ENCODE measurements around the gene SYNE1. TPM values are rescaled to one million over a fixed set of nuclear protein-coding genes. Genes with fewer than 3 reads are reported as not detected.
A peak's percentile ranks its signal among the peaks of the same experiment; 100 is the strongest.

SYNE1 gene
- total RNA-seq, 2 donors from 2014 or later, result 26.0 to 46.7 TPM

- H3K4me1 Mint-ChIP-seq, result no peaks in the 10 kb centered on the region
- H3K9me3 Mint-ChIP-seq, result no peaks in the 10 kb centered on the region
- no peak overlapping the region for H3K27ac Mint-ChIP-seq
- no peak for ATAC-seq (replicated peaks)
- H3K27me3 Mint-ChIP-seq, result peaks cover 35% of the 10 kb centered on the region
- H3K36me3 Mint-ChIP-seq (ENCODE audit: low read depth), result no peaks in the 10 kb centered on the region
- no peak overlapping the region for H3K4me3 Mint-ChIP-seq
Observed at GRCh38 chr6:152387091-152387490, 250.1 kb downstream of the SYNE1 start.

GRCh38 chr6:152386131-152386530 is 251.0 kb downstream of the SYNE1 start:
- Mint-ChIP-seq H3K4me3 (no peak overlapping the region), H3K36me3 (ENCODE audit: low read depth) (no peaks in the 10 kb centered on the region), H3K4me1 (no peaks in the 10 kb centered on the region), H3K27ac (no peak overlapping the region), H3K9me3 (no peaks in the 10 kb centered on the region), H3K27me3 (peaks cover 32% of the 10 kb centered on the region)
- ATAC-seq (replicated peaks), result no peak

GRCh38 chr6:152380993-152381898 is 255.9 kb downstream of the SYNE1 start:
- no peaks in the 10 kb centered on the region for H3K4me1 Mint-ChIP-seq
- no peak for ATAC-seq (replicated peaks)
- no peak overlapping the region for H3K27ac Mint-ChIP-seq
- no peak overlapping the region for H3K4me3 Mint-ChIP-seq
- no peaks in the 10 kb centered on the region for H3K9me3 Mint-ChIP-seq
- peaks cover 26% of the 10 kb centered on the region for H3K27me3 Mint-ChIP-seq
- no peaks in the 10 kb centered on the region for H3K36me3 Mint-ChIP-seq (ENCODE audit: low read depth)

GRCh38 chr6:152380351-152380767 is 256.8 kb downstream of the SYNE1 start:
- peaks cover 24% of the 10 kb centered on the region for H3K27me3 Mint-ChIP-seq
- no peaks in the 10 kb centered on the region for H3K36me3 Mint-ChIP-seq (ENCODE audit: low read depth)
- no peak overlapping the region for H3K4me3 Mint-ChIP-seq
- no peaks in the 10 kb centered on the region for H3K9me3 Mint-ChIP-seq
- ATAC-seq (replicated peaks), result no peak
- H3K27ac Mint-ChIP-seq, result no peak overlapping the region
- H3K4me1 Mint-ChIP-seq, result no peaks in the 10 kb centered on the region

GRCh38 chr6:152379423-152379822 is 257.7 kb downstream of the SYNE1 start:
- H3K27me3 Mint-ChIP-seq, result peaks cover 24% of the 10 kb centered on the region
- H3K4me3 Mint-ChIP-seq, result no peak overlapping the region
- no peak for ATAC-seq (replicated peaks)
- no peak overlapping the region for H3K27ac Mint-ChIP-seq
- H3K9me3 Mint-ChIP-seq, result no peaks in the 10 kb centered on the region
- no peaks in the 10 kb centered on the region for H3K36me3 Mint-ChIP-seq (ENCODE audit: low read depth)
- no peaks in the 10 kb centered on the region for H3K4me1 Mint-ChIP-seq

- H3K27ac Mint-ChIP-seq, result no peak overlapping the region
- H3K27me3 Mint-ChIP-seq, result peaks cover 13% of the 10 kb centered on the region
- H3K4me3 Mint-ChIP-seq, result no peak overlapping the region
- H3K9me3 Mint-ChIP-seq, result no peaks in the 10 kb centered on the region
- no peak for ATAC-seq (replicated peaks)
- no peaks in the 10 kb centered on the region for H3K36me3 Mint-ChIP-seq (ENCODE audit: low read depth)
- no peaks in the 10 kb centered on the region for H3K4me1 Mint-ChIP-seq
Observed at GRCh38 chr6:152378169-152378568, 259.0 kb downstream of the SYNE1 start.

GRCh38 chr6:152375197-152375596 is 262.0 kb downstream of the SYNE1 start:
- Mint-ChIP-seq H3K27ac (no peak overlapping the region), H3K36me3 (ENCODE audit: low read depth) (no peaks in the 10 kb centered on the region), H3K27me3 (peaks cover 14% of the 10 kb centered on the region), H3K4me1 (no peaks in the 10 kb centered on the region), H3K4me3 (no peak overlapping the region), H3K9me3 (no peaks in the 10 kb centered on the region)
- no peak for ATAC-seq (replicated peaks)

- no peak overlapping the region for H3K4me3 Mint-ChIP-seq
- no peaks in the 10 kb centered on the region for H3K36me3 Mint-ChIP-seq (ENCODE audit: low read depth)
- ATAC-seq (replicated peaks), result no peak
- no peak overlapping the region for H3K27ac Mint-ChIP-seq
- no peaks in the 10 kb centered on the region for H3K4me1 Mint-ChIP-seq
- H3K9me3 Mint-ChIP-seq, result no peaks in the 10 kb centered on the region
- H3K27me3 Mint-ChIP-seq, result peaks cover 6% of the 10 kb centered on the region
Observed at GRCh38 chr6:152372945-152373344, 264.2 kb downstream of the SYNE1 start.

- Mint-ChIP-seq H3K4me1 (no peaks in the 10 kb centered on the region), H3K27me3 (peaks cover 6% of the 10 kb centered on the region), H3K9me3 (no peaks in the 10 kb centered on the region), H3K4me3 (no peak overlapping the region), H3K27ac (no peak overlapping the region), H3K36me3 (ENCODE audit: low read depth) (no peaks in the 10 kb centered on the region)
- ATAC-seq (replicated peaks), result no peak
Observed at GRCh38 chr6:152371775-152372174, 265.4 kb downstream of the SYNE1 start.

- peaks cover 13% of the 10 kb centered on the region for H3K27me3 Mint-ChIP-seq
- H3K9me3 Mint-ChIP-seq, result no peaks in the 10 kb centered on the region
- ATAC-seq (replicated peaks), result no peak
- no peak overlapping the region for H3K4me3 Mint-ChIP-seq
- H3K4me1 Mint-ChIP-seq, result no peaks in the 10 kb centered on the region
- no peaks in the 10 kb centered on the region for H3K36me3 Mint-ChIP-seq (ENCODE audit: low read depth)
- H3K27ac Mint-ChIP-seq, result no peak overlapping the region
Observed at GRCh38 chr6:152368751-152369624, 268.2 kb downstream of the SYNE1 start.

- H3K4me1 Mint-ChIP-seq, result no peaks in the 10 kb centered on the region
- no peak overlapping the region for H3K4me3 Mint-ChIP-seq
- H3K27me3 Mint-ChIP-seq, result peaks cover 7% of the 10 kb centered on the region
- no peaks in the 10 kb centered on the region for H3K9me3 Mint-ChIP-seq
- ATAC-seq (replicated peaks), result no peak
- H3K36me3 Mint-ChIP-seq (ENCODE audit: low read depth), result no peaks in the 10 kb centered on the region
- no peak overlapping the region for H3K27ac Mint-ChIP-seq
Observed at GRCh38 chr6:152364866-152365265, 272.3 kb downstream of the SYNE1 start.

- Mint-ChIP-seq H3K27me3 (no peaks in the 10 kb centered on the region), H3K9me3 (no peaks in the 10 kb centered on the region), H3K36me3 (ENCODE audit: low read depth) (no peaks in the 10 kb centered on the region), H3K4me3 (no peak overlapping the region), H3K27ac (no peak overlapping the region), H3K4me1 (no peaks in the 10 kb centered on the region)
- no peak for ATAC-seq (replicated peaks)
Observed at GRCh38 chr6:152360034-152360433, 277.1 kb downstream of the SYNE1 start.

GRCh38 chr6:152356662-152357061 is 280.5 kb downstream of the SYNE1 start:
- Mint-ChIP-seq H3K4me3 (no peak overlapping the region), H3K4me1 (no peaks in the 10 kb centered on the region), H3K27me3 (peaks cover 4% of the 10 kb centered on the region), H3K36me3 (ENCODE audit: low read depth) (no peaks in the 10 kb centered on the region), H3K9me3 (no peaks in the 10 kb centered on the region), H3K27ac (no peak overlapping the region)
- peak; percentile 40 for ATAC-seq (replicated peaks)

GRCh38 chr6:152356016-152356415 is 281.1 kb downstream of the SYNE1 start:
- Mint-ChIP-seq H3K27me3 (peaks cover 4% of the 10 kb centered on the region), H3K27ac (no peak overlapping the region), H3K4me1 (no peaks in the 10 kb centered on the region), H3K9me3 (no peaks in the 10 kb centered on the region), H3K36me3 (ENCODE audit: low read depth) (no peaks in the 10 kb centered on the region), H3K4me3 (no peak overlapping the region)
- ATAC-seq (replicated peaks), result no peak

GRCh38 chr6:152355166-152355565 is 282.0 kb downstream of the SYNE1 start:
- H3K4me1 Mint-ChIP-seq, result no peaks in the 10 kb centered on the region
- H3K9me3 Mint-ChIP-seq, result no peaks in the 10 kb centered on the region
- no peak overlapping the region for H3K27ac Mint-ChIP-seq
- H3K4me3 Mint-ChIP-seq, result no peak overlapping the region
- no peak for ATAC-seq (replicated peaks)
- H3K36me3 Mint-ChIP-seq (ENCODE audit: low read depth), result no peaks in the 10 kb centered on the region
- peaks cover 4% of the 10 kb centered on the region for H3K27me3 Mint-ChIP-seq

All from activated T-helper 17 cell treated with anti-CD3 and anti-CD28 coated beads, Interleukin-2, amount 50 U/mL, for 72 hours (primary cell).